Common myeloid progenitor, CD34-positive (primary cell): Measurements from ENCODE around the gene ARHGAP19.
A peak's percentile ranks its signal among the peaks of the same experiment; 100 is the strongest.

Source experiments
- CTCF ChIA-PET: fragments of 350-600 bp; sonication (Branson Sonifier 250); formaldehyde crosslinking; loops from one replicate; lab custom pipeline; 2021; ENCODE audit warnings: antibody characterized with exemption; lab: Charles Lee
- POLR2A ChIA-PET: fragments of 350-600 bp; sonication (Branson Sonifier 250); formaldehyde crosslinking; loops from one replicate; lab custom pipeline; 2021; ENCODE audit warnings: antibody characterized with exemption; lab: Charles Lee
- DNase-seq, 3 donors: peaks; one replicate each; pipeline versions ENCODE4 v3.0.0 to v3.0.0-alpha.2; 2013
- H3K27ac ChIP-seq, 2 experiments: 1 replicate in 1 of 2; 2 replicates in 1 of 2; pipeline ENCODE4 v1.7.0; 2013; ENCODE audit warnings: inconsistent platforms in 2 of 2, low read length in 2 of 2, mild to moderate bottlenecking in 2 of 2, low read depth in 1 of 2, moderate library complexity in 1 of 2; ENCODE audit not compliant: severe bottlenecking in 2 of 2, insufficient read depth in 1 of 2, poor library complexity in 1 of 2
- H3K27me3 ChIP-seq, 5 experiments: replicated peaks in 2 of 5; 1 replicate in 3 of 5; 2 replicates in 2 of 5; pipeline versions ENCODE4 v1.6.1 to v1.7.0; 2013; ENCODE audit warnings: low read length in 4 of 5, mild to moderate bottlenecking in 2 of 5, moderate library complexity in 2 of 5, inconsistent platforms in 1 of 5; ENCODE audit not compliant: insufficient read depth in 5 of 5, control insufficient read depth in 4 of 5
- H3K36me3 ChIP-seq, 4 experiments: 1 replicate in 2 of 4; 2 replicates in 2 of 4; pipeline versions ENCODE4 v1.6.1 to v1.7.0; 2013; ENCODE audit warnings: low read length in 3 of 4, control low read depth in 1 of 4, mild to moderate bottlenecking in 1 of 4; ENCODE audit not compliant: control insufficient read depth in 4 of 4, insufficient read depth in 4 of 4
- H3K4me1 ChIP-seq, 4 experiments: 1 replicate in 3 of 4; 2 replicates in 1 of 4; pipeline versions ENCODE4 v1.6.1 to v1.7.1; 2013; ENCODE audit warnings: low read length in 3 of 4, mild to moderate bottlenecking in 3 of 4, control low read depth in 1 of 4, inconsistent platforms in 1 of 4, moderate library complexity in 1 of 4; ENCODE audit not compliant: control insufficient read depth in 4 of 4, insufficient read depth in 4 of 4; ENCODE audit errors: control extremely low read depth in 1 of 4
- H3K4me3 ChIP-seq, 7 experiments: 1 replicate in 4 of 7; 2 replicates in 3 of 7; pipeline versions ENCODE4 v1.5.1 to v1.7.0; 2013; ENCODE audit warnings: mild to moderate bottlenecking in 7 of 7, low read length in 6 of 7, moderate library complexity in 6 of 7, inconsistent platforms in 2 of 7, low read depth in 2 of 7, control low read depth in 1 of 7; ENCODE audit not compliant: insufficient read depth in 4 of 7, control insufficient read depth in 1 of 7; ENCODE audit errors: extremely low read depth in 1 of 7
- H3K9me3 ChIP-seq, 5 experiments: 1 replicate in 4 of 5; 2 replicates in 1 of 5; pipeline versions ENCODE4 v1.6.1 to v1.7.1; 2013; ENCODE audit warnings: low read length in 4 of 5, mild to moderate bottlenecking in 2 of 5, inconsistent platforms in 1 of 5, low read depth in 1 of 5, moderate library complexity in 1 of 5; ENCODE audit not compliant: control insufficient read depth in 4 of 5, insufficient read depth in 2 of 5; ENCODE audit errors: control extremely low read depth in 1 of 5
- WGBS: methylation state at CpG from one replicate; pipeline ENCODE4 v1.1.5; 2013; ENCODE audit not compliant: insufficient coverage; 5-methylcytosine and 5-hydroxymethylcytosine counted together

ARHGAP19 gene

DNA sequence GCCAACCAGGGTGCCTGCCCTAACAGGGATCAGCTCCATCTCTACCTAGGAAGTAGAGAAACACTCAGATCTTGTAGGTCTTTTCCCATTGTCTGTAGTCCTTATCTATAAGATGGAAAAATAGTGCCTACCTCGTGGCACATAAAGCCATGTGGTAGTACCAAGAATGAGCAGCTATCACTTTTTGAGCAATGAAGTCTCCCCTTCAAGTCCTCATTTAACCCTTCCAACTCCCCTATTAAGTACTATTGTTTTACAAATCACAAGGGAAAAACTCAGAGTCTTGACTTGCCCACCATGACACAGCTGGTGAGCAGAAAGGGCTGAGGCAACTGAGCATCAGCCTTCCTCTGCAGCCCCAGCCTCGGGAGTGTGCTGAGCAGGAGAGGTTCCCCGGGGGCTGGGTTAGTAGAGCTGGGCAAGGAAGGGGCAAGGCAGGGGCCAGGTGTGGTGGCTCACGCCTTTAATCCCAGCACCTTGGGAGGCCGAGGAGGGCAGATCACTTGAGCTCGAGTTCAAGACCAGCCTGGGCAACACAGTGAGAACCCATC, 38.8 kb upstream of the ARHGAP19 start:
- Histone ChIP-seq H3K36me3 (peaks cover 0 to 18% (median 7%) of the 10 kb centered on the region in 4 experiments), H3K4me3 (no peak overlapping the region), H3K4me1 (peaks cover 8 to 36% (median 25%) of the 10 kb centered on the region in 4 experiments), H3K27ac (no peak overlapping the region), H3K27me3 (no peaks in the 10 kb centered on the region), H3K9me3 (no peaks in the 10 kb centered on the region)
- no peak for DNase-seq
- POLR2A ChIA-PET, result interaction anchor here (1.0 kb wide), 1 partner anchor 10 kb away, joined by 3 read pairs; no protein-coding TSS in a partner anchor
- 51% methylated on average over 3 of the region's 6 CpGs for WGBS
- CTCF ChIA-PET, result interaction anchor here (0.6 to 4.5 kb wide), 8 partner anchors 9 to 42 kb away, joined by 3 to 31 read pairs (median 3); partner anchors contain the start of genes ARHGAP19 and FRAT1

DNA sequence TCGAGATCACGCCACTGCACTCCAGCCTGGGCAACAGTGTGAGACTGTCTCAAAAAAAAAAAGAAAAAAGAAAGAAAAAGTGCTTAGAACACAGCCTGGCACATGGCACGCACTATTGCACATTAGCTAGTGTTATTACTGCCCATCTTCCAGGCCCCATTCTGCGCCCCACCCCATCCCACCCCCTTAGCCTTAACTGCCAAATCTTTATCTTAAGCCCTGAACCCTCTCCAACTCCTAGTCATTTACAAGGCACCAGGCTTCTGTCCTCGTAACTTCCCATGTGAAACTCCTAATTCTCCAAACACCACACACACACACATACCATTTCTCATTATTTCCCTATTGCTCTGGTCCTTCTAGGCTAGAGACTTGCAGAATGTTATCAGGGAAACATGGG, 37.3 kb upstream of the ARHGAP19 start:
- Histone ChIP-seq H3K4me3 (no peak overlapping the region), H3K4me1 (peaks cover 8 to 30% (median 23%) of the 10 kb centered on the region in 4 experiments), H3K36me3 (peaks cover 0 to 18% (median 7%) of the 10 kb centered on the region in 4 experiments), H3K9me3 (no peaks in the 10 kb centered on the region), H3K27me3 (no peaks in the 10 kb centered on the region), H3K27ac (no peak overlapping the region)
- ChIA-PET CTCF (no interaction called here), POLR2A (no interaction called here)
- WGBS, result 100% methylated on average over 5 of the region's 5 CpGs
- no peak for DNase-seq

DNA sequence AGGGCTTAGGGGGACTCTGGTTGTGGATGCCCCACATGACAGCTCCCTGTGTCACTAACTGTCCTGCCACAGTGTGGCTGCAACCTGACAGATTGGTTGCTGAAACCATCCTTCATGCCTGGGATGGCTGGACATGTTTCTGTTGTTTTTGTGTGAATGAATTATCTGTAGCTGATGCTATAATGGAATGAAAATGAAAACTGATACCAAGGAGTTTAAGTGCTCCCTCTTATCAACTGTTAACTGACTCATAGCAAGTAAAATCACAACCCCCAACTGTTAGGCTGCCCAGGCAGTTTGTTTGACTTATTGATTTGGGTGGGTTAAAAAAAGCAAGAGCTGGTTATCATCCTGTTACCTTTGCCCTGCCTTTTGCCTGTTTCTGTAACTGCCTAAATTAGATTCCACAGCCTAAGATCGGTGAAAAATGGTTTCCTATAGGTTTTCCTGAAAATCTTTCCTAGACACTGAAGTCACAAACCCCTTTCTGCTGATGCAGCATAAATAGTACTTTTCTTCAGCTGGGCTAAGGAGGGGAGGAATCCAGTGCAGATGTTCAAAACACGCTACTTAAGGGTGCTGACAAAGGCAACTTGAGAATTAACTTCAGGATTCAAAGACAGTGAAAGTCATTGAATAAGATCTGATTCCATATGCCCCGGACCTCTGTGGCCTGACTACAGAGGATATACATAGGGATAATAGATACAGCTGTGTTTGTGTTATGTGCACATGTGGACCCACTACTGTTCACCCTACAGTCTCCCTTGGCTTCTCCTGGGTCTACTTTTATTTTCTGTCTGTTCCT, 36.4 kb upstream of the ARHGAP19 start:
- peaks cover 8 to 30% (median 22%) of the 10 kb centered on the region in 4 experiments for H3K4me1 ChIP-seq
- H3K27me3 ChIP-seq, result no peaks in the 10 kb centered on the region
- no peak overlapping the region for H3K27ac ChIP-seq
- CTCF ChIA-PET, result interaction anchor here (0.6 to 2.0 kb wide), 3 partner anchors 14 to 76 kb away, joined by 3 to 5 read pairs (median 4); no protein-coding TSS in a partner anchor
- no peak for DNase-seq
- H3K9me3 ChIP-seq, result no peaks in the 10 kb centered on the region
- WGBS, result 100% methylated on average over 3 of the region's 3 CpGs
- peaks cover 0 to 18% (median 7%) of the 10 kb centered on the region in 4 experiments for H3K36me3 ChIP-seq
- H3K4me3 ChIP-seq, result no peak overlapping the region
- POLR2A ChIA-PET, result interaction anchor here (0.6 to 1.2 kb wide), 2 partner anchors 9 to 421 kb away, joined by 4 to 5 read pairs; partner anchors contain the start of gene FRAT1

DNA sequence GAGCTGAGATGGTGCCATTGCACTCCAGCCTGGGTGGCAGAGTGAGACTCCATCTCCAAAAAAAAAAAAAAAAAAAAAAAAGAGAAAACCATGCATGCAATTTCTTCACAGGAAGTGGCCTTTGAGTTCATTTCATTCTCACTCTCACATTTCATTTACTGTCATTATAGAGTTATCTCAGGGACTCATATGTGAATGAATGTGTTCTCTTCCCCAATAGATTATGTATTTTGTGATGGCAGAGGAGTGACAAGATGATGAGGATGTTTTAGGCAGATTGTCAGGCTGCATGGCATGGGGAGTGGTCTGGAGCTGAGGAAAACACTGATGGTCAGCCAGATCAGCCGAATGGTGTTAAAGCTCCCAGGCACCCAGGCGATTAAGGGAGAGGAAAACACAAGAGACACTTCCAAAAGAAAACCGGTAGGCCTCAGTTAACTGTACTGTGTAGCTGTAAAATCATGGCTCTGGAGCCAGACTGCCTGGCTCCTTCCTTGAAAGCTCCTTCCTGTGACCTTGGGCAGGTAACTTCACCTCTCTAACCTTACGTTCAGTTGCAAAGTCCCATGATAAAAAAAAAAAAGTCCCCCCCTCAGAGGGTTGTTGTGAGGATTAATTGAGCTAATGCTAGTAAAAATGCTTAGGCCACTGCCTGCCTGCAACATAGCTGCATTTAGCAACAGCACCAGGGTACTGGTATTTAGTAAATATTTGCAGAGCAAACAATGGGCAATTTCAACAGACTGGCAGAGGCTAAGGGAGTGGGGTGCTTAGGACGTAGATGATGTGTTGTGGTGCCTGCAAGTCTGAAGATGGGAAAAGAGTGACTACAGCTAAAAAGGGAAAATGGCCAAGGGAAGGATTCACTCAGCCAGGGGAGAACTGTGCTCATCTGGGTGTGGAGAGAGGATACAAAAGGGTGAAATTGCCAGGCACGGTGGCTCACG, 35.2 kb upstream of the ARHGAP19 start:
- DNase-seq, result peak in 1 of 3 donors; percentile 15
- Histone ChIP-seq H3K4me3 (no peak overlapping the region), H3K27me3 (no peaks in the 10 kb centered on the region), H3K36me3 (peaks cover 0 to 18% (median 7%) of the 10 kb centered on the region in 4 experiments), H3K4me1 (peaks cover under 1 to 19% (median 10%) of the 10 kb centered on the region in 4 experiments), H3K9me3 (no peaks in the 10 kb centered on the region), H3K27ac (no peak overlapping the region)
- CTCF ChIA-PET, result interaction anchor here (0.9 to 2.0 kb wide), 4 partner anchors 9 to 49 kb away, joined by 3 to 7 read pairs (median 4); partner anchors contain the start of gene FRAT1
- 98% methylated on average over 6 of the region's 7 CpGs for WGBS
- POLR2A ChIA-PET, result interaction anchor here (1.2 kb wide), 1 partner anchor 8 kb away, joined by 5 read pairs; the partner anchor contains the start of gene FRAT1

DNA sequence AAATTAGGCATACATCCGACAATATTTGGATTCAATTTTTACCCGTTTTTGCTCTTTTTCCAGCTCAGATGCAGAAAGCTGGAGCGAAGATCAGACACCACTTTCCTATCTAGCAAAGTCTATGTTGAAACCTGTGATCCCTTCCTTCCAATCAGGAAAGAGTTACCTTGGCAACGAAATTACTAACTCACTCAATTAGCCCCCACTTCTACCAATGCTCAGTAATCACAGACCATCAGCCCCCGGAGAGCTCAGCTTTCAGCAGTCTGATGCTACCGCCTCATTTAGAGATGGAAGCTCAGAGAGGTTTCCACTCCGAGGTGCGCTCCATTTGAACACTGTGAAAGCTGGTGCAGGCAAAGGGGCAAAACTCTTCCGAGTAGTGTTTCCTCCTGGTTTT, 33.3 kb upstream of the ARHGAP19 start:
- Histone ChIP-seq H3K4me1 (peaks cover 10 to 20% (median 14%) of the 10 kb centered on the region in 4 experiments), H3K27ac (no peak overlapping the region), H3K4me3 (no peak overlapping the region), H3K27me3 (no peaks in the 10 kb centered on the region), H3K9me3 (no peaks in the 10 kb centered on the region), H3K36me3 (peaks cover 0 to 18% (median 4%) of the 10 kb centered on the region in 4 experiments)
- ChIA-PET POLR2A (interaction anchor here (0.5 to 0.9 kb wide), 2 partner anchors 9 to 175 kb away, joined by 3 to 4 read pairs; partner anchors contain the start of gene FRAT2), CTCF (interaction anchor here (0.7 to 2.1 kb wide), 4 partner anchors 8 to 41 kb away, joined by 3 to 10 read pairs (median 3); partner anchors contain the start of gene FRAT2)
- DNase-seq, result no peak
- 97% methylated on average over 8 of the region's 9 CpGs for WGBS

DNA sequence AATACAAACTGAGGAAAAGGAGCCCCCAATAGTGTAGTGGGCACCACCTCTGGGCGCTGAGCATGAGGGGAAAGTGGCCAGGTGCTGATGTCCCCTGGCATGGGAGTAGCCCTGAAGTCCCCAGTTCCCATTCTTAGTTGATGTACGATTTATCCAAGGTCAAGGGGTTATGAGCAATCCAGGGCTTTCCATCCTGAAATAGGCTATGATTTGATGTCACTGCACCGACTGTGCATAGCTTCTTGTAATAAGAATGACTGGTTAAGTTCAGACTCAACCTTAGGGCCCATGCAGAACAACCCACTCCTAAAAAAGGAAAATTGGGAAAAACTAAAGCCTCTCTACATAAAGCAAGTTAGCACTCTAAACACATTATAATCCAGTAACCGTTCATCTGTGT, 31.1 kb upstream of the ARHGAP19 start:
- no peak for DNase-seq
- H3K36me3 ChIP-seq, result peaks cover 0 to 2% (median 0%) of the 10 kb centered on the region in 4 experiments
- no peaks in the 10 kb centered on the region for H3K27me3 ChIP-seq
- ChIA-PET CTCF (interaction anchor here (1.7 to 2.6 kb wide), 3 partner anchors 9 to 32 kb away, joined by 5 to 25 read pairs (median 10); partner anchors contain the start of gene FRAT2), POLR2A (no interaction called here)
- no peaks in the 10 kb centered on the region for H3K9me3 ChIP-seq
- H3K27ac ChIP-seq, result no peak overlapping the region
- H3K4me3 ChIP-seq, result no peak overlapping the region
- H3K4me1 ChIP-seq, result peaks cover 15 to 33% (median 28%) of the 10 kb centered on the region in 4 experiments
- 93% methylated on average over 3 of the region's 4 CpGs for WGBS
